K562 (cell line): Measurements from ENCODE around the gene SLC22A23. TPM values are rescaled to one million over a fixed set of nuclear protein-coding genes. Genes with fewer than 3 reads are reported as not detected.
A peak's percentile ranks its signal among the peaks of the same experiment; 100 is the strongest.

Source experiments
- CXXC5 ChIP-seq: fragments of 250-450 bp; sonication (Bioruptor Pico); IDR thresholded peaks from 2 replicates; pipeline ENCODE4 v1.8.0; 2022; ENCODE audit warnings: inconsistent platforms, mild to moderate bottlenecking, moderate library complexity
- ELF4 ChIP-seq: fragments of 450-650 bp; formaldehyde crosslinking; IDR thresholded peaks from 2 replicates; pipeline ENCODE4 v1.4.0; 2022; ENCODE audit warnings: missing genetic modification characterization
- KAT7 ChIP-seq: sonication (generic); formaldehyde crosslinking; IDR thresholded peaks from 2 replicates; pipeline ENCODE4 v1.8.0; 2022; ENCODE audit warnings: missing genetic modification reagents, mild to moderate bottlenecking, borderline replicate concordance
- NONO ChIP-seq, 2 experiments: fragments of 200-400 bp in 1 of 2; fragments of 450-650 bp in 1 of 2; formaldehyde crosslinking in 1 of 2; IDR thresholded peaks; 2 replicates each; pipeline ENCODE4 v1.6.1; 2017; ENCODE audit warnings: low read depth in 2 of 2, mild to moderate bottlenecking in 2 of 2, moderate library complexity in 2 of 2, low read length in 1 of 2
- PCBP1 ChIP-seq: fragments of 200-400 bp; formaldehyde crosslinking; IDR thresholded peaks from 2 replicates; pipeline ENCODE4 v1.6.1; 2018; ENCODE audit warnings: mild to moderate bottlenecking, low read depth, low read length; ENCODE audit not compliant: poor library complexity, severe bottlenecking
- PHB ChIP-seq: fragments of 250-450 bp; sonication (Bioruptor Pico); IDR thresholded peaks from 2 replicates; pipeline ENCODE4 v1.5.0; 2021
- POLR2AphosphoS2 ChIP-seq: IDR thresholded peaks from 2 replicates; pipeline ENCODE4 v1.6.1; 2012; ENCODE audit warnings: low read length, improper control_type of control experiment
- PREB ChIP-seq: sonication (generic); formaldehyde crosslinking; IDR thresholded peaks from 2 replicates; pipeline ENCODE4 v1.8.1; 2023; ENCODE audit warnings: mild to moderate bottlenecking, missing genetic modification reagents
- RBFOX2 ChIP-seq: fragments of 200-400 bp; formaldehyde crosslinking; IDR thresholded peaks from 2 replicates; pipeline ENCODE4 v1.6.1; 2017; ENCODE audit warnings: low read depth, mild to moderate bottlenecking, low read length, moderate library complexity
- RBM17 ChIP-seq: fragments of 200-400 bp; formaldehyde crosslinking; IDR thresholded peaks from 2 replicates; pipeline ENCODE4 v1.6.1; 2017; ENCODE audit warnings: low read depth, mild to moderate bottlenecking, low read length, borderline replicate concordance
- SIX5 ChIP-seq, 2 experiments: IDR thresholded peaks; 2 replicates each; pipeline ENCODE4 v1.6.1; 2011; ENCODE audit warnings: low read length in 2 of 2, borderline replicate concordance in 1 of 2, low read depth in 1 of 2, mild to moderate bottlenecking in 1 of 2, moderate library complexity in 1 of 2; ENCODE audit not compliant: insufficient read depth in 1 of 2
- SNAPC5 ChIP-seq: fragments of 250-450 bp; sonication (Bioruptor Pico); IDR thresholded peaks from 2 replicates; pipeline ENCODE4 v1.8.0; 2021; ENCODE audit warnings: moderate library complexity, mild to moderate bottlenecking, inconsistent platforms
- TAF1 ChIP-seq: IDR thresholded peaks from 2 replicates; pipeline ENCODE4 v1.6.1; 2011; ENCODE audit warnings: mild to moderate bottlenecking, low read length, moderate library complexity; ENCODE audit not compliant: insufficient read depth, control insufficient read depth, severe bottlenecking; ENCODE audit errors: extremely low read depth
- TBP ChIP-seq: optimal IDR thresholded peaks from 2 replicates; pipeline ENCODE3; 2011; ENCODE audit warnings: low read depth, low read length, improper control_type of control experiment
- TCF15 ChIP-seq: fragments of 250-450 bp; sonication (Bioruptor Pico); IDR thresholded peaks from 2 replicates; pipeline ENCODE4 v1.8.0; 2022; ENCODE audit warnings: moderate library complexity, mild to moderate bottlenecking, inconsistent platforms
- TOE1 ChIP-seq, 2 experiments: fragments of 450-650 bp in 1 of 2; sonication (generic) in 1 of 2; formaldehyde crosslinking in 1 of 2; IDR thresholded peaks; 2 replicates each; pipeline versions ENCODE4 v1.7.1 to v1.8.0; 2016 to 2022; ENCODE audit warnings: borderline replicate concordance in 2 of 2, mild to moderate bottlenecking in 2 of 2, antibody characterized with exemption in 1 of 2, inconsistent platforms in 1 of 2, low read depth in 1 of 2, missing genetic modification reagents in 1 of 2, moderate library complexity in 1 of 2
- UBTF ChIP-seq, 2 experiments: IDR thresholded peaks; 2 replicates each; pipeline ENCODE4 v1.6.1; 2012; ENCODE audit warnings: improper control_type of control experiment in 2 of 2, low read depth in 2 of 2, low read length in 2 of 2, borderline replicate concordance in 1 of 2
- ZC3H4 ChIP-seq: sonication (generic); formaldehyde crosslinking; IDR thresholded peaks from 2 replicates; pipeline ENCODE4 v1.9.0; 2021; ENCODE audit warnings: missing genetic modification reagents, borderline replicate concordance
- ZNF785 ChIP-seq: fragments of 250-450 bp; sonication (Bioruptor Pico); IDR thresholded peaks from 2 replicates; pipeline ENCODE4 v1.4.0; 2020; ENCODE audit warnings: mild to moderate bottlenecking
- polyA plus RNA-seq, 8 experiments: library from polyadenylated mRNA; depleted of rRNA in 4 of 8; stranded (reverse) in 5 of 8; unstranded in 3 of 8; fragments of >200 nt; fragmentation: Nextera tagmentation in 2 of 8; fragmentation: Illumina TruSeq in 1 of 8; extraction: Ambion mirVana in 2 of 8; extraction: Trizol in 1 of 8; gene quantifications; 2 replicates each; pipeline versions ENCODE4 v1.2.1 to v1.2.3, GENCODE V29; 2011 to 2014; ENCODE audit warnings: inconsistent platforms in 1 of 8, missing spikeins in 1 of 8
- total RNA-seq, 7 experiments: library from RNA; depleted of rRNA in 6 of 7; stranded (reverse); fragments of >200 nt in 6 of 7; fragmentation: Illumina TruSeq in 2 of 7; extraction: Trizol in 2 of 7; gene quantifications; 2 replicates each; pipeline versions ENCODE4 v1.2.1 to v1.2.3, GENCODE V29; 2011 to 2021; ENCODE audit warnings: low replicate concordance in 1 of 7
- TF ChIP-seq, protein P1 (sequence below): IDR thresholded peaks from 2 replicates; pipeline ENCODE4 v1.6.1; 2011; ENCODE audit warnings: borderline replicate concordance, low read depth, mild to moderate bottlenecking, moderate library complexity, low read length; ENCODE audit not compliant: insufficient read depth, poor library complexity, severe bottlenecking

Gene SLC22A23
- total and polyA plus RNA-seq, 9 of the 15 experiments (the other 6 are each of a cell fraction or from before 2014, with no cell fraction given): 0.30 to 8.7 (median 2.5) TPM

DNA sequence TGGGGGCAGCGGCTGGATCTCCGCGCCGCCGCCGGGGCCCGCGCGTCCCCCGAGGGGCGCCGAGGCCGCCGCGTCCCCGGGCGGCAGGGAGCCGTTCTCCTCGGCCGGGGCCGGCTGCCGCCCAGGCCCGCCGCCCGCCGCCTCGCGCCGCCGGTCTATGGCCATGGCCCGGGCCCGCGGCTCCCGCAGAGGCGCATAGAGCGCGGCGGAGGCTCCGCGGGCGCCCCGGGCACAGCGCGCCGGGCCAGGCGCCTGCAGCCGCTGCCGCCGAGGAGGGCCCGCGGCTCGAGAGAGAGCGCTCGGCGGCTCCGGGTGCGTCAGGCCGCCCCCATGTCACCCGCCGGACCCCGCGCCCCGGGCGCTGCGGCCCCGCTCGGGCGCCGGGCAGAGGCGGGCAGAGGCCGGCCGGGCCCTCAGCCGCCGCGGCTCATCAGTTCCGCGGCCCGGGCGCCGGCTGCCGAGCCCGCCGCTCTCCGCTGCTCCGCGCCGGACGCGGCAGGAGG lies 404 bp downstream of the SLC22A23 start (continued):
- no peak; a peak in 1 of 4 replicates for TF ChIP-seq UBTF (IDR thresholded peaks at IDR 0.05; ENCODE audit: borderline replicate concordance in 1 of 2, low read depth in 2 of 2, low read length in 2 of 2)
- TF ChIP-seq RBM17: no peak
- no peak for TF ChIP-seq NONO (IDR thresholded peaks at IDR 0.05; ENCODE audit: low read depth in 2 of 2, low read length in 1 of 2)
- TF ChIP-seq PCBP1: no peak
- TF ChIP-seq SIX5 (IDR thresholded peaks at IDR 0.05; ENCODE audit: borderline replicate concordance in 1 of 2, insufficient read depth in 1 of 2, low read depth in 1 of 2, low read length in 2 of 2): no peak
- TF ChIP-seq TCF15 (CRISPR knock-in tag): no peak
- TF ChIP-seq ZC3H4 (CRISPR knock-in tag): no peak
- TF ChIP-seq TBP: no peak
- TF ChIP-seq TAF1: no peak
- no peak for TF ChIP-seq ZNF785
- no peak for TF ChIP-seq RBFOX2
- TF ChIP-seq POLR2AphosphoS2: no peak
- no peak for TF ChIP-seq ELF4
- no peak for TF ChIP-seq SNAPC5
- no peak for TF ChIP-seq TOE1 (IDR thresholded peaks at IDR 0.05; ENCODE audit: borderline replicate concordance)
- TF ChIP-seq TOE1 (CRISPR knock-in tag; IDR thresholded peaks at IDR 0.05; ENCODE audit: borderline replicate concordance, low read depth): no peak
- TF ChIP-seq, protein P1, sequence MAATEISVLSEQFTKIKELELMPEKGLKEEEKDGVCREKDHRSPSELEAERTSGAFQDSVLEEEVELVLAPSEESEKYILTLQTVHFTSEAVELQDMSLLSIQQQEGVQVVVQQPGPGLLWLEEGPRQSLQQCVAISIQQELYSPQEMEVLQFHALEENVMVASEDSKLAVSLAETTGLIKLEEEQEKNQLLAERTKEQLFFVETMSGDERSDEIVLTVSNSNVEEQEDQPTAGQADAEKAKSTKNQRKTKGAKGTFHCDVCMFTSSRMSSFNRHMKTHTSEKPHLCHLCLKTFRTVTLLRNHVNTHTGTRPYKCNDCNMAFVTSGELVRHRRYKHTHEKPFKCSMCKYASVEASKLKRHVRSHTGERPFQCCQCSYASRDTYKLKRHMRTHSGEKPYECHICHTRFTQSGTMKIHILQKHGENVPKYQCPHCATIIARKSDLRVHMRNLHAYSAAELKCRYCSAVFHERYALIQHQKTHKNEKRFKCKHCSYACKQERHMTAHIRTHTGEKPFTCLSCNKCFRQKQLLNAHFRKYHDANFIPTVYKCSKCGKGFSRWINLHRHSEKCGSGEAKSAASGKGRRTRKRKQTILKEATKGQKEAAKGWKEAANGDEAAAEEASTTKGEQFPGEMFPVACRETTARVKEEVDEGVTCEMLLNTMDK: no peak
- TF ChIP-seq PREB (CRISPR knock-in tag): peak; percentile 12; the same call in 1 of the 2 replicates
- peak; percentile 31; the same call in 1 of the 2 replicates for TF ChIP-seq CXXC5
- TF ChIP-seq KAT7: no peak
- no peak for TF ChIP-seq PHB
